GM19395 (cell line): ENCODE measurements around the gene MYO1D.
"Not testable (repeated sequence)": the region's sequence is repeated elsewhere in the genome, so short reads cannot be mapped to it uniquely, and the experiment has no call there.

Experiments
- ATAC-seq: cut with Tn5 transposase; IDR thresholded peaks from one replicate; pipeline ENCODE4 v1.9.1; 2021; ENCODE audit warnings: mild to moderate bottlenecking, moderate library complexity; ENCODE audit not compliant: unreplicated experiment

The MYO1D gene

DNA sequence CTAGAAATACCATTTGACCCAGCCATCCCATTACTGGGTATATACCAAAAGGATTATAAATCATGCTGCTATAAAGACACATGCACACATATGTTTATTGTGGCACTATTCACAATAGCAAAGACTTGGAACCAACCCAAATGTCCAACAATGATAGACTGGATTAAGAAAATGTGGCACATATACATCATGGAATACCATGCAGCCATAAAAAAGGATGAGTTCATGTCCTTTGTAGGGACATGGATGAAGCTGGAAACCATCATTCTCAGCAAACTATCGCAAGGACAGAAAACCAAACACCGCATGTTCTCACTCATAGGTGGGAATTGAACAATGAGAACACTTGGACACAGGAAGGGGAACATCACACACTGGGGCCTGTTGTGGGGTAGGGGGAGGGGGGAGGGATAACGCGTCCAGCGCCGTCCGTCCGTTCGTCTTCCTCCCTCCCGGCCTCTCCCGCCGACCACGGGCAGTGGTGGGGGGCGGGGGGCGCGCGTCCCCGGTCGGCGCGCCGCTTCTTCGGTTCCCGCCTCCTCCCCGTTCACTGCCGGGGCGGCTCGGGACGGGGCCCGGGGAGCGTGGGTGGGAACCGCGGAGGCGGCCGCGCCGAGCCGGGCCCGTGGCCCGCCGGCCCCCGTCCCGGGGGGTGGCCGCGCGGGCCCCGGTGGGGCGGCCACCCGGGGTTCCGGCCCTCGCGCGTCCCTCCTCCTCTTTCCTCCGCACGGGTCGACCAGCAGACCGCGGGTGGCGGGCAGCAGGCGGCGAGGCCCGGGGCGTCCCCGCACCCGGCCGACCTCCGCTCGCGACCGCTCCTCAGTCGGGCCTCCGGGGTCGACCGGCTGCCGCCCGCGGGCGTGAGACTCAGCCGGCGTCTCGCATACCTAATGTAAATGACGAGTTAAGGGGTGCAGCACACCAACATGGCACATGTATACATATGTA, 54.7 kb downstream of the MYO1D start:
- ATAC-seq: not testable (repeated sequence)

DNA sequence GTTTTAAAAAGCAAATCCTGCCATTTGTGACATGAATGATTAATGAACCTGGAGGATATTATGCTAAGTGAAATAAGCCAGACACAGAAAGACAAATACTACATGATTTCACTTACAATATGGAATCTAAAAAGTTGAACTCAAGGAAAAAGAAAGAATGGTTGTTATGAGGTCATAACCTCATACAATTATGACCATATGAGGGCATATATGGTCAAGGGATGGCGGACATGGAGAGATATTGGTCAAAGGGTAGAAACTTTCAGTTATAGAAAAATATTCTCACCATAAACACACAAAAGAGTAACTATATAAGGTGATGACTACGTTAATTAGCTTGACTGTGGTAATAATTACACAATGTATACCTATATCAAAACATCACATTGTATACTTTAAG, 56.5 kb downstream of the MYO1D start:
- no peak for ATAC-seq

DNA sequence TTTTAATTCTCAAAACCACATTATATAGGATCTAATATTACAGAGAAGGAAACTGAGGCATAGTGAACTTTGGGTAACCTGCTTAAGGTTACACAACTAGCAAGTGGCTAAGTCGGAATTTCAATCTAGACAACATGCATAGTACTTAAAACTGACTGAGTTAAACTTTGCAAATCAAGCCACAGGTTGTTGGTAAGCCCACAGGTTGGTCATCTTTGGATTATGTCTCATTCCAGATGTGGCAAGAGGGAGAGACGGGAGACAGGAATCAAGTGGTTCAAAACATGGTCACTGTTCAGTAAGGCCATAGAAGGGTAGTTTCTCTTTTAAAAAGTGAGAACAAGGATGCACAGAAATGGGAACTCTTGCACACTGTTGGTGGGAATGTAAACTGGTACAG, 57.1 kb downstream of the MYO1D start:
- no peak for ATAC-seq

DNA sequence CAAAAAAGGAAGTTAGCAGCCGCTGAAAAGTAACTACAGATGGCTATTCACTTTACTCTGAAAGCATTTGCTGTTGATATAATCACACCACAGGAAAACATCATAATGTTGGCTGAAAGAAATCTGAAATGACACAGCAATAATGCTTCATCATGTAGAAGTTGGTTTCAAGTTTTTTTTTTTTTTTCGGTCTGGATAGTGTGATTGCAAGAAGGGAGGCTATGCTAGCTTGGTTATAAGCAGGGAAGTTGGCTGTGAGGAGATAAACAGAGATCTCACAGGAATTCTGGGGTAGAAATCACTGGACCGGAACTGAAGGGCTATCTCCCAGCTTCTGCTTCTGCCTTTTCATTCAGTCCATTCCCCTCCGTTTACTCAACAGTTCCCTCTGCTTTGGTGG, 57.9 kb downstream of the MYO1D start:
- ATAC-seq: no peak

DNA sequence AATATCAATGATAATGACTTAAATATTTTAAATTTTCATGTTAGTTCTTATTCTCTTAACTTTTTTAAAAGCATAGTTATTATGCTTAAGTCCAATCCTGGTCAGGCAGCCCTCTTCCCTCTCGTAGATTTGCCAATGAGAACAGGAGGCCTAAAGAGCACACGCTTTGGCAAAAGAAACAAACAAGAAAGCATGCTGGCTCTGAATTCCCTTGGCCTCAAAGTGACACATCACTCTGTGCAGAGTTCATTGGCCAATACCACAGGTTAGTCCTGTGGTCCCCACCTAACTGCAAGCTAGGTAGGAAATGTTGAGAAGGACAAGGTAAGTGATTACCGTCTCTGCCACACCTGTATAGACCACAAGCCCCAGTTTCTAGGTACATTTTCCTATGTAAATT, 61.5 kb downstream of the MYO1D start:
- no peak for ATAC-seq

DNA sequence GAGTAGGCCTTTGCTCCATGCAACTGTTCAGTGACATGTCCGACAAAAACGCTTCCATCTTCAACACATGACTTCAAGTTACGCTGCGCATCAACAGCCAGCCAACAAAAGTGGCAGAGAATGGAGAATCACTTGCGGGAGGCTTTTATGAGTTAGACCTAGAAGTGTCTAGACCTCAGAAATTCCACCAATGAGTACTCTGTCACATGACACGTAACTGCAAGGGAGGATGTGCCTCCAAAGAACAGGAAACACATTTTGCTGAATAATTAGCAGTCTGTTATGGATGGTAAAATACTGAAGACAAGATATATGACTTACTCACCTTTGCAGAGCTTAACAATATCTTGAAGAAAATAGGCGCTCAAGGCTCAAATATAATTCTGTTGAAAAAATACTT, 62.1 kb downstream of the MYO1D start:
- no peak for ATAC-seq

DNA sequence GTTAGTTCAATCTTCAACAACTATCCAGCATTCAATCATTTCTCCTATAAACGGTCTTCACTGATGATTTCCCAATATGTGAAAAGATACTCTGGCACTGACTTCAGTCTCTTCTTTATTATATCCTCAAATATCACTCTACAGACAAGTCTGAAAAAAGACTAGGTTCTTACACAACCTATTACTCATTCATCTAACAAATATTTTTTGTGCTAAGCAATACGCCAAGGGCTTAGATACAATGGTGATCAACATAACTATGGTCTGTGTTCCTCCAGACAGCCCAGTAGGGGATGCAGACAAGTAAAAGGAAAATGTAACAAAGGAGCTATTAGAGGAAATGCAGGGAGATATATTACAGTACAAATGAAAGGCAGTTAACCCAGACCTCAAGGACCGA, 63.9 kb downstream of the MYO1D start:
- ATAC-seq: no peak

DNA sequence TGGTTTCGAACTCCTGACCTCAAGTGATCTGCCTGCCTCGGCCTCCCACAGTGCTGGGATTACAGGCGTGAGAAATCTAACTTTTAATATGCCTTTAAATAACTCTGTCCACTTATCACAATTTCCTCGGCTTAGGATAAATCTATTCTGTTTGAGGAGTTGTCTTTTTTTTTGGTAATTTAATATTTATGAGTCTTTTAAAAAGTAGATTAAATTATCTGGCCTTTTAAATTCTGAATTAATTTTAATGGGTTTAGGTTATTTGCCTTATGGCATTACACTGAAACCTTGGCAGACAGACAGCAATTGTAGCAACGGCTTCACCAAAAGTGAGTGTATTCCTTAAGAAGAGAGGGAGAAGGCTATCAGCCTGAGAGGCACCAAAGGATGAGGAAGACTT, 66.2 kb downstream of the MYO1D start:
- no peak for ATAC-seq

DNA sequence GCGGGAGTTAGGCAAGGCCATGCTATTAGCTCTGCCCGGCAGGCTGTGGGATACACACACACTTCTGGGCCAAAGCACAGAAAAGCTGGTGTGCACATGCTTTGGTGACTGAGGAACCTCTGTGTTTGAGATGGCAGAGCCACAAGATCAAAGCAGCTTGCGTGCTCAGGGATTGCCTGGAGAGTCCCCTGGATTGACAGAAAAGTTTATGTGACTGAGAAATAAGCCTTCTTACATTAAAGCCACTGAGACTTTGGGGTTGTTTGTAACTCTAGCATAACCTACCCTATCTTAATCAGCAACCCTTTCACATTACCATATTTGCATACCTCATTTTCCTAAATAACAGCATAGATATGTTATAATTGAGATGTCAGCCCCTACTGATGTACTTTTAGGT, 69.3 kb downstream of the MYO1D start:
- ATAC-seq: no peak

DNA sequence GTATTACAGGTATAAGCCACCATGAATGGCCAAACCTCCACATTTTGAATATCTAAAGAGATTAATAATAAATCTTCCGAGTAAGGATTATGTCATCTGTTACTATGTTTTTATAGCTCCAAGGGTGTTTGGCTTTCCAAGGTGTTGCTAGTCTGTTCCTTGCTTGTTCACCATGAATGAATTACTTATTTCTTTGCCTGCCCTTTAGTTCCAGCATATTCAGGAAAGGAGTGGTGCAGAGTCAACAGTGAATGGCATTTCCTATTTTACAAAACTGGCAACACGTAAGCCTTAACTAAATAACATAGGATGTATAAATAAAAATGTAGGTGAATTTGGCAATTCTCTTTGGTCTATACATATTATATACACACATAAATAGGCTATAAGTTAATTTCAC, 70.3 kb downstream of the MYO1D start:
- ATAC-seq: no peak

DNA sequence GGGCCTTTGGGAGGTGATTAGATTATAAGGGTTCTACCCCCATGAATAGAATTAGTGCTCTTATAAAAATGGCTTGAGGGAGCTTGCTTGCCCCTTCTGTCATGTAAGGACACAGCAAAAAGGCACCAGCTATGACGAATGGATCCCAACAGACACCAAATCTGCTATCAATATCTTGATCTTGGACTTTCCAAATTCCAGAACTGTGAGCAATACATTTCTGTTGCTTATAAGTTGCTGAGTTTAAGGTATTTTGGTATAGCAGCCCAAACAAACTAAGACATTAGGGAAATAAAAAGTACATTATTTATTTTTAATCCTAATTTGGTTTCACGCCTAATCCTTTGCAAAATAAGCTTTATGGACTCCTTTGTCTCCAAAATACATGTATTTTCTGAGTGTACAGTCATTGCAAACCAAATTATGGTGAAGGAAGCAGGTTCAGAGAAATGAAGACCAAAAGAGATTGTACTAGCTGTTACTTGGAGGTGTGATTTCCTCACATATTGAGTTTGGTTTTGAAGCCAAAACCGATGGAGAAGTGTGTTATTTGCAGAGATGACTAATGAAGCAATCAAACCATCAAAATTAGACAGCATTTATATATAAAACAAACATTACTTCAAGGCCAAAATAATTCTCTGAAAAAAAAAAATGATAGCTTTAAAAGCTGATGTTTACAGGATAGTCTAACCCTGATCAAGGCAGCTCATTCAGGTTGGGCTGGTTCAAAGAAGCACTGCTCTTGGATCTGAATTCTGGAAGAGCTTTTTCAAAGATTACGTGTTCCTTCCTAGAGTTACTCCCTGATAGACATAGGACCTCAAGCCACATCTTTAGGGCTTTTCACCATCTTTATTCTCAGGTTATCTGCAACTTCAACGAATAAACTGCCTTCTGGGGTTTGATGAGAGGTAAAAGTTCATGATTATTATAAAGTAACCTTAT, 71.6 kb downstream of the MYO1D start:
- ATAC-seq: no peak

DNA sequence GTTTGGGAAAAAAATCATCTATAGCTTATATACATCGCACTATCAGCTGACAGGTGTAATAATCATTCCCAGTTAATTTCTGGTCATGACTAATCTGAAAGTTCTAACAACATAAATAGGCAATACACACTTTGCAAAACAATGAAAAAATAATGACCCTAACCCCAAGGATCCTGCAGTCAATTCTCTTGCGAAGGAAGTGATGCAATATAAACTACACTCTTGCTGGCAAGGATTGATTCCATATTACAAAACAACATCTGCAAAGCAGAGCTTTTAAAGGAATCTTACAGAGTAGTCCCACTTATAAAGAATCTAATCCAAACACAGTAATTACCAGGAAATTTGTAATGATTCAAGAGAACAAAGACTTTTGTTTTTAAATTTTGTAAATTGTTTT, 73.4 kb downstream of the MYO1D start:
- ATAC-seq: no peak

DNA sequence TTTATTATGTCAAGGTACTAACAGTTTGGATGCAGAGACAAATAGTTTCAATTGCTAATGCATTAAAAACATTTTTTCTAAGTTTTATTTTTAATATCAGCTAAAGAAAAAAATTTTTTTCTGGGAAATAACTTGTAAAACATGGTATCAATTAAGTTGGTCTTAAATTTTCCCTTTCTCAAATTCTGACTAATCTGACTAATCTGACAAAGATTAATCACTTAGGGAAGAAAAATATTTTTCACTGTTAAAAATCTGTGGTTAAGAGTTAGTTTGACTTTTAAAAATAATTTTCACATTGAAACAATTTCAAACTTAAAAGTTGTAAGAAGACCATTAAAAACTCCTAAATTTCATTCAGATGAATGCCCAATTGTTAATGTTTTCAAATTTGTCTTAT, 74.6 kb downstream of the MYO1D start:
- no peak for ATAC-seq

DNA sequence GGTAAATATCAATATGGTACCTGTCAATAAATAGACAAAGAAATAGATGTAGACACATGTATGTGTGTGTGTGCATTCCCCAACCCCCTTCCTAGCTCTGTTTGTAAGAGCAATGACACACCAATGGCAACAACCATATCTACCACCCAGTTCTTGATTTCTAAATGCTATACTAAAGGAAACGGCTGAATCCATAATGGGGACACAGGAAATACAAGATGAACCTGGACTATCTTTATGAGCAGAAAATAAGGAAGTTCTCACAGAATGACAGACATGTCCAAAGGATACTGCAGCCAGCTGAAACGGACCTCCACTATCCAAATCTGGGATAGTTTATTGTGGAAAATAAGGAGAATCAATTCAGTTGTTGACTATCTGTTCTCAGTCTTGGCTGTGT, 75.3 kb downstream of the MYO1D start:
- ATAC-seq: no peak

DNA sequence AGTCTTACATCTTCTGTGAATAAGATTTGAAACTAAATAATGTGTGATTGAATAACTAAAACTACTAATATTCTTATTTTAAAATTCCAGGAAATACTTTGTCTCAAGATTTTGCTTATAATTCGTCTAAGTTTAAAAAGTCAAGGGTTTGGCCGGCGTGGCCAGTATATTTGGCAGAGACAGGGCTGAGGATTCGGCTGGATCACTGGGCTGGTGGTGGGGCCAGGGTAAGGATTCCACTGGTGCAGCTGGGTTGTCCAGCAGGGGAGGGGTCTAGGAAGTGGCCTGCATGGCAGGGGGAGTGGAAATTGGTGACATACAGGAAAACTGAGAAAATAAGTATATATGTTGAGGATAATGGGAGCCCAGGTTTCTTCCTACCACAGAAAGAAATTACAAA, 75.7 kb downstream of the MYO1D start:
- no peak for ATAC-seq

DNA sequence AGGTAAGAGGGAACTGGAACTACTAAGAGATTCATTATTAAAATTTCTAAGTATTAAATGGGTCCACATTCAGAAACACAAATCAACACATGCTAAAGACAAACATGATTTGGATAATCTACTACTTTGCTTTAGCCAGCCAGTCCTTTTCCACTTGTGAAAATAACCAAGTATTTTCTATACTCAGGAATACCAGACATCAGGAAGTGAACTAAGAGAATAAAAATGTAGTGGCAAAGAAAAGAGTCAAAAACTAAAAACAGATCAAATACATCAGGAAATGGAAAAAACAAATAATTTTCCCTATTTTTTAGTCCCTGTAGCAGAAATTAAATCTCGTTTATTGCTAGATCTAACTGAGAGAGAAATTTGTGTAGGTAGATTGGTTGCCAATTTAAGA, 78.0 kb downstream of the MYO1D start:
- no peak for ATAC-seq

DNA sequence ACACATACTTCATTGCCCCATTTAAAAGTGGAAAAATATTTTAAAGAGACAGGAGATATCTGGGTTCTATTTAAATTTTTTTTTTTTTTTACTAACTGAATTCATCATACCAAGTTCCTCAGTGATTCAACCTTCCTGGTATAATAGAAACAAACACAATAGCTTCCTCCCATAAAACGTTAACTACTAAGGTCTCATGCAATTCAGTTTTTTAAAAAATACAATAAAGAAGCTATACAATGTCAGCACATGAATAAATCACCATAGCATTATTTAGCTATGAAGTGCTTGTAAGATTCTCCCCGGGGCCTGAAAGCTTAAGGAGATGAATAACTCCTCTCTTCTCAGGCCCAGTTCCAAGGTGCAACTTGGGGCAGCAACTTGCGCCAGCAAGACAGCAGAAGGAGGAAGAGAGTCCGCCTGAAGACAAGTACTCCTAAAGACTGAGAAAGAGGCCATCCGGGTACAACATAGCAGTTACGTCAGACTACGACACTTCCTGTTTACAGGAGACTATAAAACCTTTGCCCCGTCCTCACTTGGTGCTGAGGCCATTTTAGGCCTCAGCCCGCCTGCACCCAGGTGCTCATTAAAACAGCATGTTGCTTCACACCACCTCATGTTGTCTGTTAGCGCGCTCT, 81.5 kb downstream of the MYO1D start:
- ATAC-seq: no peak

DNA sequence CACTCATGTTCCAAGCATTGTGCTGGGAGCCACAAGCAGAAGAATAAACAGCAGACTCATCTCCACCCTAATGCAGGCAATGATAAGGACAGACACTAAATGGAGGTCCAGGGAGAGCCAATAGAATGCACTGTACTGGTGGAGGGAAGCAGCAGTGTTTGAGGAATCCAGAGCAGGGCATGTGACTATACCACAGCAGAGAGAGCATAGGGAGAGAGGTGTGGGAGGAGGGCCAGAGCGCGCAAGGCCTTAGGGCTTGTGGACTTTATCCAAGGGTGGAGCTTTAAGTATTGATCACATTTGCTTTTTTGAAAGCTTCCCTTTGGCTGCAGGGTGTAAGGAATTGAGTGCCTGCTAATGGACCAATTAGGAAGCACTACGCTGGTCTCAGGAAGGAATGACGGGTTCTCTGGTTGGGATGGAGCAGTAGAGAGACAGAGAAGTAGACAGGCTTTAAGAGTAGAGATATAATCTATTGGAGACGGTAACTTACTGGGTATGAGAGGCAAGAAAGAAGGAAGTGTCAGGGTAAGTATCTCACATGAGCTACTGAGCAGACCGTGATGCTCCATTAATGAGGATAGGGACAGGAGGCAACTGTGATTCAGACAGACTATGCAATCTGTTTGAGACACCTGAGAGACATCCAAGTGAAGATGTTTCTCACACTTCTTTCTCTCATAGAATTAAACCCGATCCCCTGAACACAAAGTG, 82.2 kb downstream of the MYO1D start:
- ATAC-seq: no peak

DNA sequence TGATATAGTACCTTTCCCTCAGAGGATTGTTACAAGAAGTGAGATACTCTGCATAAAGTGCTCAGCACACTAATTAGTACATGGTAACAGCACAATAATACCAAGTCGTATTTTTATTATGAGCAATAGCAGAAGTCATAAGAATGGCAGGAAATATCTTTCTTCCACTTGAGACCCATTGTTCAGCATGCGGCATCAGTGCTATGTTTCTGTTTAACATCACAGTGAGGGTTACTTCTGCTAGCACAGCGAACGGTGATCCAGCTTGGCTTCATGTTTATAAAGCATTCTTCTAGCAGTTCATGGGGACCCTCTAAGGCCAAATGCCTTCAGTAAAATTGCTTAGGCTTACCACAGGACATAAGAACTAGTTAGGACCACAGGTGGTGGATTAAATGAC, 83.1 kb downstream of the MYO1D start:
- no peak for ATAC-seq

DNA sequence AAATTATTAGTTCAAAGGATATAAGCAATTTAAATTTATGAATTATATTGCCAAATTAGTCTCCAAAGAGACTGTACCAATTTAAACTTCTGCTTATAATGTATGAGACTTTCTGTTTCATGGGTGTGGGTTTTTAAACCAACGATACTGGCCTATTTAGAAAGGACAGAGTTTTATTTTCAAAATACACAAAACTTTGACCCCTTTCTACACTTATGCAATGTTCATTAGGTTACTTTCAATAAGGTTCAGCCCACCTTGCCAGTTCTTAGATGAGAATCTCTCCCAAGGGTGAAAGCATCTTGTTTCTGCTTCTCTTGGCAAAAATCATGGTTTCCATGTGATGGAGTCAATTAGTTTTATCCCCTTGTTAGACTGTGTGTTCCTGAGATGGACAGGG, 84.7 kb downstream of the MYO1D start:
- ATAC-seq: no peak

DNA sequence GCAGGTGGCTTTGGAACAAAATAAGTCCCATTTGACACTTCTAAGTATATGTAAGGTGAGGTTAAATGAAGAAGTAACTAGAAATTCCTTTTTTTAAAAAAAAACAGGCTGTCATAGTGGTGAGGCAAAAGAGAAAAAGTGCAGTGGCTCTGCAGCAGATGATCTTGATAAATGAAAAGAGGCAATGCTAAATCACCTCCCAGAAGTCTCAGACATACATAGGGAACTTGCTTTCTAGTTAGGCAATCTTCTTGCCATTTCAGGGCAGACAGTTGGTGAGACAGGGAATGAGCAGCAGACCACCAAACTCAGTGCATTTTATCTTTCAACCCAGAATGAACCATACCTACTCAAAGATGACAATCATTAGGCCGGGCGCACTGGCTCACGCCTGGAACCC, 90.8 kb downstream of the MYO1D start:
- ATAC-seq: no peak
